IMR-90 (cell line): Measurements from ENCODE around the gene CTDSPL. TPM values are rescaled to one million over a fixed set of nuclear protein-coding genes. Genes with fewer than 3 reads are reported as not detected.

ENCODE experiments used
- ATAC-seq: fragments of 200-7000 bp; cut with Tn5 transposase; 2 replicates; pipeline ENCODE4 v1.9.1; 2020; ENCODE audit warnings: low read depth, mild to moderate bottlenecking, moderate library complexity
- BruUV-seq: library from RNA; stranded (reverse); fragments of 400-500 nt; replicated peaks from 2 replicates; lab custom pipeline; 2021; lab: Mats Ljungman, UMichigan
- CTCF ChIA-PET: fragments of 300-600 bp; formaldehyde crosslinking; extraction: SDS; loops from one replicate; lab custom pipeline; 2021; ENCODE audit warnings: antibody characterized with exemption; lab: Yijun Ruan, JAX
- POLR2A ChIA-PET: fragments of 300-600 bp; sonication (Branson Sonifier 250); formaldehyde crosslinking; loops from one replicate; lab custom pipeline; 2022; ENCODE audit warnings: antibody characterized with exemption; ENCODE audit not compliant: unreplicated experiment; lab: Charles Lee
- DNase-seq: peaks from one replicate; pipeline ENCODE4 v3.0.0; 2013
- H2AFZ ChIP-seq: replicated peaks from 2 replicates; pipeline ENCODE3; 2013; ENCODE audit warnings: low read length, mild to moderate bottlenecking; ENCODE audit not compliant: poor library complexity
- H2AK5ac ChIP-seq: 2 replicates; pipeline ENCODE4 v1.6.1; 2013; ENCODE audit warnings: low read depth, low read length, inconsistent platforms
- H2AK9ac ChIP-seq: replicated peaks from 2 replicates; pipeline ENCODE3; 2013; ENCODE audit warnings: mild to moderate bottlenecking, low read depth, low read length, moderate library complexity; ENCODE audit not compliant: poor library complexity
- H2BK120ac ChIP-seq: 2 replicates; pipeline ENCODE4 v1.6.1; 2013; ENCODE audit warnings: low read depth, low read length, inconsistent platforms
- H2BK15ac ChIP-seq: 3 replicates; pipeline ENCODE4 v1.6.1; 2013; ENCODE audit warnings: low read depth, low read length, inconsistent platforms
- H2BK20ac ChIP-seq: 2 replicates; pipeline ENCODE4 v1.6.1; 2013; ENCODE audit warnings: low read depth, mild to moderate bottlenecking, inconsistent platforms, low read length, moderate library complexity
- H2BK5ac ChIP-seq: 2 replicates; pipeline ENCODE4 v1.6.1; 2013; ENCODE audit warnings: mild to moderate bottlenecking, low read depth, low read length, inconsistent platforms; ENCODE audit not compliant: poor library complexity, severe bottlenecking
- H3K14ac ChIP-seq: replicated peaks from 2 replicates; pipeline ENCODE4 v1.6.1; 2013; ENCODE audit warnings: low read depth, low read length, inconsistent platforms
- H3K18ac ChIP-seq: 2 replicates; pipeline ENCODE4 v1.6.1; 2013; ENCODE audit warnings: low read depth, low read length, control low read depth
- H3K23ac ChIP-seq: 2 replicates; pipeline ENCODE4 v1.6.1; 2013; ENCODE audit warnings: low read depth, low read length, inconsistent platforms
- H3K27ac ChIP-seq: 2 replicates; pipeline ENCODE4 v1.5.1; 2013; ENCODE audit warnings: mild to moderate bottlenecking, control low read depth, low read length; ENCODE audit not compliant: insufficient read depth
- H3K27me3 ChIP-seq: 2 replicates; pipeline ENCODE4 v1.6.1; 2013; ENCODE audit warnings: low read length; ENCODE audit not compliant: control insufficient read depth, insufficient read depth
- H3K36me3 ChIP-seq: 2 replicates; pipeline ENCODE4 v1.6.1; 2013; ENCODE audit warnings: low read length, mixed read lengths; ENCODE audit not compliant: control insufficient read depth, insufficient read depth
- H3K4ac ChIP-seq: 2 replicates; pipeline ENCODE4 v1.6.1; 2013; ENCODE audit warnings: low read depth, low read length, inconsistent platforms
- H3K4me1 ChIP-seq: 2 replicates; pipeline ENCODE4 v1.6.1; 2013; ENCODE audit warnings: low read length, mixed read lengths; ENCODE audit not compliant: control insufficient read depth, insufficient read depth
- H3K4me2 ChIP-seq: 2 replicates; pipeline ENCODE4 v1.6.1; 2013; ENCODE audit warnings: low read depth, mild to moderate bottlenecking, control low read depth, low read length, moderate library complexity
- H3K4me3 ChIP-seq: 2 replicates; pipeline ENCODE4 v1.5.1; 2013; ENCODE audit warnings: low read depth, mild to moderate bottlenecking, control low read depth, low read length, moderate library complexity; ENCODE audit not compliant: insufficient read depth
- H3K56ac ChIP-seq: 2 replicates; pipeline ENCODE4 v1.6.1; 2013; ENCODE audit warnings: low read length, inconsistent platforms; ENCODE audit not compliant: insufficient read depth; ENCODE audit errors: extremely low read depth
- H3K79me1 ChIP-seq, 2 experiments: 2 replicates each; pipeline ENCODE4 v1.6.1; 2013; ENCODE audit warnings: low read length in 2 of 2, inconsistent platforms in 1 of 2, low read depth in 1 of 2
- H3K9ac ChIP-seq: 2 replicates; pipeline ENCODE4 v1.6.1; 2013; ENCODE audit warnings: low read depth, low read length, control low read depth
- H3K9me1 ChIP-seq: 2 replicates; pipeline ENCODE4 v1.6.1; 2013; ENCODE audit warnings: low read length, inconsistent platforms; ENCODE audit not compliant: insufficient read depth
- H3K9me3 ChIP-seq: 2 replicates; pipeline ENCODE4 v1.6.1; 2013; ENCODE audit warnings: low read length; ENCODE audit not compliant: control insufficient read depth, insufficient read depth
- H4K20me1 ChIP-seq: 2 replicates; pipeline ENCODE4 v1.6.1; 2013; ENCODE audit warnings: low read length, inconsistent platforms; ENCODE audit not compliant: insufficient read depth
- H4K5ac ChIP-seq: 2 replicates; pipeline ENCODE4 v1.6.1; 2013; ENCODE audit warnings: mild to moderate bottlenecking, low read depth, low read length, control low read depth
- H4K8ac ChIP-seq, 2 experiments: 2 replicates each; pipeline ENCODE4 v1.6.1; 2013; ENCODE audit warnings: low read depth in 2 of 2, low read length in 2 of 2, control low read depth in 1 of 2, inconsistent platforms in 1 of 2
- H4K91ac ChIP-seq: 2 replicates; pipeline ENCODE4 v1.6.1; 2013; ENCODE audit warnings: low read depth, low read length, inconsistent platforms; ENCODE audit not compliant: insufficient read depth
- BHLHE40 ChIP-seq: fragments of 150-350 bp; IDR thresholded peaks from 2 replicates; pipeline ENCODE4 v1.6.1; 2016; ENCODE audit warnings: mild to moderate bottlenecking, low read depth, low read length
- CEBPB ChIP-seq: IDR thresholded peaks from 2 replicates; pipeline ENCODE4 v1.6.1; 2012; ENCODE audit warnings: low read depth, low read length, improper control_type of control experiment
- CHD1 ChIP-seq: IDR thresholded peaks from 2 replicates; pipeline ENCODE4 v1.6.1; 2012; ENCODE audit warnings: low read depth, low read length, improper control_type of control experiment
- CTCF ChIP-seq: conservative IDR thresholded peaks from 2 replicates; pipeline ENCODE4 v1.5.1; 2012; ENCODE audit warnings: mild to moderate bottlenecking, low read depth, low read length, improper control_type of control experiment
- ELK1 ChIP-seq: fragments of 150-350 bp; IDR thresholded peaks from 2 replicates; pipeline ENCODE4 v1.6.1; 2016; ENCODE audit warnings: low read depth, mild to moderate bottlenecking, low read length, moderate library complexity, borderline replicate concordance
- FOS ChIP-seq: fragments of 150-350 bp; IDR thresholded peaks from 2 replicates; pipeline ENCODE4 v1.6.1; 2016; ENCODE audit warnings: low read depth, low read length
- MAFK ChIP-seq: IDR thresholded peaks from 2 replicates; pipeline ENCODE4 v1.6.1; 2012; ENCODE audit warnings: low read depth, low read length, improper control_type of control experiment
- MAZ ChIP-seq: IDR thresholded peaks from 2 replicates; pipeline ENCODE4 v1.6.1; 2012; ENCODE audit warnings: low read depth, mild to moderate bottlenecking, low read length, improper control_type of control experiment, moderate library complexity, borderline replicate concordance
- MXI1 ChIP-seq: IDR thresholded peaks from 2 replicates; pipeline ENCODE4 v1.6.1; 2012; ENCODE audit warnings: low read depth, mild to moderate bottlenecking, low read length, moderate library complexity, borderline replicate concordance
- NFE2L2 ChIP-seq: fragments of 150-350 bp; IDR thresholded peaks from 2 replicates; pipeline ENCODE4 v1.6.1; 2016; ENCODE audit warnings: low read depth, mild to moderate bottlenecking, low read length
- POLR2A ChIP-seq: IDR thresholded peaks from 2 replicates; pipeline ENCODE4 v1.6.1; 2012; ENCODE audit warnings: mild to moderate bottlenecking, low read depth, low read length
- RAD21 ChIP-seq: IDR thresholded peaks from 2 replicates; pipeline ENCODE4 v1.6.1; 2012; ENCODE audit warnings: low read length, improper control_type of control experiment
- RCOR1 ChIP-seq: IDR thresholded peaks from 2 replicates; pipeline ENCODE4 v1.6.1; 2012; ENCODE audit warnings: mild to moderate bottlenecking, low read length, improper control_type of control experiment; ENCODE audit not compliant: insufficient replicate concordance
- RFX5 ChIP-seq: IDR thresholded peaks from 2 replicates; pipeline ENCODE4 v1.8.0; 2012; ENCODE audit warnings: low read depth, mild to moderate bottlenecking, low read length, moderate library complexity
- SMC3 ChIP-seq: fragments of 150-350 bp; IDR thresholded peaks from 2 replicates; pipeline ENCODE4 v1.6.1; 2016; ENCODE audit warnings: low read depth, mild to moderate bottlenecking, antibody characterized with exemption, low read length, moderate library complexity
- USF2 ChIP-seq: fragments of 150-350 bp; IDR thresholded peaks from 2 replicates; pipeline ENCODE4 v1.6.1; 2017; ENCODE audit warnings: mild to moderate bottlenecking, antibody characterized with exemption, low read length, low read depth
- WGBS, 2 experiments: methylation state at CpG; one replicate each; pipeline versions ENCODE4 v1.1.5 to v1.1.7; 2013; ENCODE audit warnings: missing lambda C conversion rate in 2 of 2; ENCODE audit not compliant: insufficient read length in 1 of 2; ENCODE audit errors: extremely low coverage in 2 of 2; 5-methylcytosine and 5-hydroxymethylcytosine counted together
- dilution Hi-C: fragments of 300-500 bp; cut with HindIII; formaldehyde crosslinking; loops from one replicate; pipeline ENCODE4 v1.14.3; 2018; ENCODE audit warnings: low sequenced_read_pairs; ENCODE audit not compliant: unreplicated experiment
- in situ Hi-C: fragments of 300-500 bp; cut with MboI; formaldehyde crosslinking; loops from 3 replicates; pipeline ENCODE4 v1.14.3; 2019; ENCODE audit warnings: low sequenced_read_pairs, inconsistent platforms, mixed read lengths
- intact Hi-C: fragments of 100-400 bp; cut with micrococcal nuclease; formaldehyde crosslinking; loops from 2 replicates; pipeline ENCODE4 v1.10.0; 2022
- polyA plus RNA-seq, 3 experiments: library from polyadenylated mRNA; depleted of rRNA; stranded (reverse); fragments of >200 nt; gene quantifications; 2 replicates each; pipeline ENCODE4 v1.2.3, GENCODE V29; 2012; ENCODE audit warnings: low replicate concordance in 1 of 3
- total RNA-seq: library from RNA; depleted of rRNA; stranded (reverse); fragments of >200 nt; gene quantifications from 2 replicates; pipeline ENCODE4 v1.2.3, GENCODE V29; 2012

CTDSPL gene
- total and polyA plus RNA-seq, 2 of the 4 experiments (the other 2 are of a cell fraction): 24.5 to 29.0 TPM

GRCh38 chr3:37887824-37888223 lies 26.1 kb downstream of the CTDSPL start:
- no peak overlapping the region for H3K56ac ChIP-seq
- CTCF ChIA-PET: interaction anchor here (1.0 to 1.3 kb wide), 2 partner anchors 10 to 109 kb away, joined by 3 to 5 read pairs; no protein-coding TSS in a partner anchor
- no peak overlapping the region for H4K5ac ChIP-seq
- H3K4me2 ChIP-seq: no peak overlapping the region
- dilution Hi-C loops (no loop called here), intact Hi-C loops (no loop called here), in situ Hi-C loops (no loop called here)
- BruUV-seq: no TSS peak
- no CpG with 5 or more reads among the region's 4 CpGs for WGBS, 2 experiments
- no peak overlapping the region for H2BK15ac ChIP-seq
- H3K9ac ChIP-seq: no peak overlapping the region
- ATAC-seq: no peak
- no peak overlapping the region for H3K14ac ChIP-seq
- H2AK5ac ChIP-seq: no peak overlapping the region
- peak overlapping the region; percentile 49; the same call in 1 of the 2 replicates for H3K23ac ChIP-seq
- no peak overlapping the region for H2BK5ac ChIP-seq
- POLR2A ChIA-PET: no interaction called here
- no peak overlapping the region for H2AK9ac ChIP-seq
- no peak overlapping the region for H3K4me3 ChIP-seq
- no peak overlapping the region for H4K91ac ChIP-seq
- H3K4me1 ChIP-seq: peaks cover 8% of the 10 kb centered on the region
- no peaks in the 10 kb centered on the region for H3K9me3 ChIP-seq
- no peak overlapping the region for H2BK20ac ChIP-seq
- H3K4ac ChIP-seq: no peak overlapping the region
- no peak overlapping the region for H2AFZ ChIP-seq
- no peak overlapping the region for H4K8ac ChIP-seq
- H3K9me1 ChIP-seq: peaks cover 26% of the 10 kb centered on the region
- no peaks in the 10 kb centered on the region for H3K27me3 ChIP-seq
- H3K18ac ChIP-seq: no peak overlapping the region
- no peak overlapping the region for H2BK120ac ChIP-seq
- no peak overlapping the region for H3K27ac ChIP-seq
- no peaks in the 10 kb centered on the region for H3K36me3 ChIP-seq
- TF ChIP-seq MXI1 (no peak), MAFK (no peak), NFE2L2 (no peak), USF2 (no peak), POLR2A (no peak), RAD21 (no peak), ELK1 (no peak), RFX5 (no peak), MAZ (no peak), CEBPB (no peak), RCOR1 (no peak), BHLHE40 (no peak), CTCF (no peak), CHD1 (no peak), SMC3 (no peak), FOS (no peak)
- no peak for DNase-seq
- H4K20me1 ChIP-seq: peaks cover 50% of the 10 kb centered on the region; the same call in 1 of the 2 replicates
- peaks cover 49 to 75% of the 10 kb centered on the region in 2 experiments for H3K79me1 ChIP-seq
